K562 (cell line): ENCODE measurements around the gene HEXIM2. TPM values are rescaled to one million over a fixed set of nuclear protein-coding genes. Genes with fewer than 3 reads are reported as not detected.

Experiments
- CC2D1A ChIP-seq: fragments of 450-650 bp; IDR thresholded peaks from 2 replicates; pipeline ENCODE4 v1.6.1; 2017; ENCODE audit warnings: mild to moderate bottlenecking
- CCAR2 ChIP-seq: fragments of 200-400 bp; formaldehyde crosslinking; IDR thresholded peaks from 2 replicates; pipeline ENCODE4 v1.6.1; 2017; ENCODE audit warnings: mild to moderate bottlenecking, low read depth, low read length
- CREB3L1 ChIP-seq: fragments of 450-650 bp; IDR thresholded peaks from 2 replicates; pipeline ENCODE4 v1.6.1; 2014; ENCODE audit warnings: low read depth, mild to moderate bottlenecking, moderate library complexity, borderline replicate concordance
- EGR1 ChIP-seq: fragments of 450-650 bp; conservative IDR thresholded peaks from 2 replicates; pipeline ENCODE4 v1.6.1; 2017; ENCODE audit warnings: mild to moderate bottlenecking
- GABPA ChIP-seq: fragments of 200-800 bp; sonication (Bioruptor generic); conservative IDR thresholded peaks from 2 replicates; pipeline ENCODE4 v1.6.1; 2016; ENCODE audit warnings: low read depth, missing genetic modification characterization, missing compliant biosample characterization
- HDAC3 ChIP-seq: fragments of 450-650 bp; IDR thresholded peaks from 2 replicates; pipeline ENCODE4 v1.6.1; 2018; ENCODE audit warnings: borderline replicate concordance, mild to moderate bottlenecking, moderate library complexity; ENCODE audit not compliant: partially characterized antibody
- KDM5B ChIP-seq: fragments of 200-600 bp; sonication (generic); IDR thresholded peaks from 2 replicates; pipeline ENCODE4 v1.6.1; 2012; ENCODE audit warnings: low read depth, mild to moderate bottlenecking, moderate library complexity, low read length, control low read depth, inconsistent platforms; ENCODE audit not compliant: insufficient replicate concordance
- LARP7 ChIP-seq: fragments of 450-650 bp; IDR thresholded peaks from 2 replicates; pipeline ENCODE4 v1.6.1; 2016
- MTA1 ChIP-seq: fragments of 450-650 bp; IDR thresholded peaks from 2 replicates; pipeline ENCODE4 v1.6.1; 2017; ENCODE audit warnings: borderline replicate concordance
- MYC ChIP-seq, 2 experiments: fragments of 250-450 bp in 1 of 2; sonication (Bioruptor Pico) in 1 of 2; IDR thresholded peaks; 2 replicates each; pipeline versions ENCODE4 v1.5.1 to v1.6.1; 2012 to 2021; ENCODE audit warnings: low read depth in 2 of 2, borderline replicate concordance in 1 of 2, improper control_type of control experiment in 1 of 2, low read length in 1 of 2, mild to moderate bottlenecking in 1 of 2, moderate library complexity in 1 of 2
- PCBP2 ChIP-seq: fragments of 200-400 bp; formaldehyde crosslinking; IDR thresholded peaks from 2 replicates; pipeline ENCODE4 v1.6.1; 2018; ENCODE audit warnings: low read length, low read depth, mild to moderate bottlenecking, moderate library complexity; ENCODE audit not compliant: poor library complexity, severe bottlenecking
- PURB ChIP-seq: sonication (generic); formaldehyde crosslinking; IDR thresholded peaks from 2 replicates; pipeline ENCODE4 v1.9.0; 2021; ENCODE audit warnings: low read depth, mild to moderate bottlenecking, missing genetic modification reagents
- RAD21 ChIP-seq, 2 experiments: fragments of 250-450 bp in 1 of 2; fragments of 450-650 bp in 1 of 2; sonication (Bioruptor Pico) in 1 of 2; formaldehyde crosslinking in 1 of 2; IDR thresholded peaks in 1 of 2; conservative IDR thresholded peaks in 1 of 2; 2 replicates each; pipeline versions ENCODE4 v1.4.0 to v1.8.0; 2020 to 2022; ENCODE audit warnings: mild to moderate bottlenecking in 2 of 2, moderate library complexity in 1 of 2
- TAL1 ChIP-seq: fragments of 450-650 bp; IDR thresholded peaks from 2 replicates; pipeline ENCODE4 v1.6.1; 2016; ENCODE audit warnings: mild to moderate bottlenecking
- ZBTB43 ChIP-seq: sonication (generic); formaldehyde crosslinking; IDR thresholded peaks from 2 replicates; pipeline ENCODE4 v1.8.0; 2023; ENCODE audit warnings: mild to moderate bottlenecking, missing genetic modification reagents
- ZNF444 ChIP-seq: fragments of 250-450 bp; sonication (Bioruptor Pico); IDR thresholded peaks from 2 replicates; pipeline ENCODE4 v1.4.0; 2020; ENCODE audit warnings: mild to moderate bottlenecking, moderate library complexity
- polyA plus RNA-seq, 8 experiments: library from polyadenylated mRNA; depleted of rRNA in 4 of 8; stranded (reverse) in 5 of 8; unstranded in 3 of 8; fragments of >200 nt; fragmentation: Nextera tagmentation in 2 of 8; fragmentation: Illumina TruSeq in 1 of 8; extraction: Ambion mirVana in 2 of 8; extraction: Trizol in 1 of 8; gene quantifications; 2 replicates each; pipeline versions ENCODE4 v1.2.1 to v1.2.3, GENCODE V29; 2011 to 2014; ENCODE audit warnings: inconsistent platforms in 1 of 8, missing spikeins in 1 of 8
- total RNA-seq, 7 experiments: library from RNA; depleted of rRNA in 6 of 7; stranded (reverse); fragments of >200 nt in 6 of 7; fragmentation: Illumina TruSeq in 2 of 7; extraction: Trizol in 2 of 7; gene quantifications; 2 replicates each; pipeline versions ENCODE4 v1.2.1 to v1.2.3, GENCODE V29; 2011 to 2021; ENCODE audit warnings: low replicate concordance in 1 of 7
- TF ChIP-seq, protein P1 (sequence below), 2 experiments: fragments of 450-650 bp in 1 of 2; IDR thresholded peaks; 2 replicates each; pipeline ENCODE4 v1.6.1; 2011 to 2017; ENCODE audit warnings: low read depth in 2 of 2, antibody characterized with exemption in 1 of 2, borderline replicate concordance in 1 of 2, low read length in 1 of 2, mild to moderate bottlenecking in 1 of 2, mixed read lengths in 1 of 2; ENCODE audit not compliant: control insufficient read depth in 1 of 2
- TF ChIP-seq, protein P2 (sequence below): fragments of 450-650 bp; IDR thresholded peaks from 2 replicates; pipeline ENCODE4 v1.6.1; 2016; ENCODE audit warnings: antibody characterized with exemption

The HEXIM2 gene
- total and polyA plus RNA-seq, 9 of the 15 experiments (the other 6 are each of a cell fraction or from before 2014, with no cell fraction given) = 0.69 to 3.4 (median 1.1) TPM; not detected in 2

DNA sequence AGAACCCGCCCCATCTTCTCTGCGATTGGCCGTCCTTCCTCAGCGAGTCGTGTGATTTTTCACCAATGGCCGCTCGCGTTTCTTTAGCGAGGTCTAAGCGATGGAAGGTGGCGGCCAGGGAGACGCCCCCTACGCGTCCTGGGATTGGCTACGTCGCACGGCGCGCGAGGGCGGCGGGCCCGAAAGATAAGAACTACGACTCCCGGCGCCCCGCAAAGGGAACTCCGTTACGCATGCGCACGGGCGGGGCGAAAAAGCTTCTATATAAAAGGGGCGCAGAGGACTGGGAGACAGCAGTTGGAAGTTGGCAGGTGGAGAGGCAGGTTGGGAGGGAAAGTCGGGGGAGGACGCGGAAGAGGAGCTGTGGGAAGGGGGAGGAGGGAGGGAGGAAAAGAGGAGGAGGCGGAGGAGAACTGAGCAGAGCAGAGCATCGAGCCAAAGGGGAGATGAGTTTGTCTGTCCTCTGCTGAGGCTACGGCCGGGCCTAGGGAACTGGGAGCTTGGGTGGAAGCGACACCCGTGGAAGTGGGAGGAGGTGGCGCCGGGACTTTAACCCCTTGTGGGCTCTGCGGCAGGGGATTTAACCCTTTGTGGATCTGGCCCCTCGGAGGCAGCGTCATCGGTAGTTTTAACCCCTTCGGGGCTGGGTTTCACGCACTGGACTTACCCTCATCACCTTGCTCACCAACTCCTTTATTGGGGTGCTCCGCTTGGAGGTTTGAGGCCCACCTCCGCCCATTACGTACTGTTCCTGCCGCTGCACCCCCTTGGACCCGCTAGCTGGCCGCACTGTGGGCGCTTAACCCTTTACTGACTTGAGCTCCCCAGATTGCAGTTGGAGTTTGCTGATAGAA, 13.3 kb upstream of the HEXIM2 start, which contains the start of gene HEXIM1 (continued):
- TF ChIP-seq, protein P1, sequence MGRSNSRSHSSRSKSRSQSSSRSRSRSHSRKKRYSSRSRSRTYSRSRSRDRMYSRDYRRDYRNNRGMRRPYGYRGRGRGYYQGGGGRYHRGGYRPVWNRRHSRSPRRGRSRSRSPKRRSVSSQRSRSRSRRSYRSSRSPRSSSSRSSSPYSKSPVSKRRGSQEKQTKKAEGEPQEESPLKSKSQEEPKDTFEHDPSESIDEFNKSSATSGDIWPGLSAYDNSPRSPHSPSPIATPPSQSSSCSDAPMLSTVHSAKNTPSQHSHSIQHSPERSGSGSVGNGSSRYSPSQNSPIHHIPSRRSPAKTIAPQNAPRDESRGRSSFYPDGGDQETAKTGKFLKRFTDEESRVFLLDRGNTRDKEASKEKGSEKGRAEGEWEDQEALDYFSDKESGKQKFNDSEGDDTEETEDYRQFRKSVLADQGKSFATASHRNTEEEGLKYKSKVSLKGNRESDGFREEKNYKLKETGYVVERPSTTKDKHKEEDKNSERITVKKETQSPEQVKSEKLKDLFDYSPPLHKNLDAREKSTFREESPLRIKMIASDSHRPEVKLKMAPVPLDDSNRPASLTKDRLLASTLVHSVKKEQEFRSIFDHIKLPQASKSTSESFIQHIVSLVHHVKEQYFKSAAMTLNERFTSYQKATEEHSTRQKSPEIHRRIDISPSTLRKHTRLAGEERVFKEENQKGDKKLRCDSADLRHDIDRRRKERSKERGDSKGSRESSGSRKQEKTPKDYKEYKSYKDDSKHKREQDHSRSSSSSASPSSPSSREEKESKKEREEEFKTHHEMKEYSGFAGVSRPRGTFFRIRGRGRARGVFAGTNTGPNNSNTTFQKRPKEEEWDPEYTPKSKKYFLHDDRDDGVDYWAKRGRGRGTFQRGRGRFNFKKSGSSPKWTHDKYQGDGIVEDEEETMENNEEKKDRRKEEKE (IDR thresholded peaks at IDR 0.05; ENCODE audit: borderline replicate concordance in 1 of 2, control insufficient read depth in 1 of 2, low read depth in 2 of 2, low read length in 1 of 2) = peak in 1 of 2 experiments; percentile 52; a peak in 1 of 4 replicates
- TF ChIP-seq EGR1 (peak; percentile 96), CC2D1A (peak; percentile 81), LARP7 (peak; percentile 99), GABPA (tag) (no peak), ZNF444 (CRISPR knock-in tag) (0 out of 2 replicates have a peak, but pooled peaks have one; percentile 51), RAD21 (CRISPR knock-in tag; conservative IDR thresholded peaks at IDR 0.05 in 1 of 2, IDR thresholded peaks at IDR 0.05 in 1 of 2) (0 out of 4 replicates have a peak, but pooled peaks of 1 of the 2 experiments have one; percentile 10), CCAR2 (0 out of 2 replicates have a peak, but pooled peaks have one; percentile 24), MYC (IDR thresholded peaks at IDR 0.05; ENCODE audit: low read depth, low read length) (peak; percentile 20; the same call in 1 of the 2 replicates), MYC (CRISPR knock-in tag; IDR thresholded peaks at IDR 0.05; ENCODE audit: borderline replicate concordance, low read depth) (peak; percentile 79; the same call in 1 of the 2 replicates), ZBTB43 (CRISPR knock-in tag) (no peak; the same call in 1 of the 2 replicates), HDAC3 (no peak), TAL1 (no peak), KDM5B (peak; percentile 100), PURB (CRISPR knock-in tag) (no peak), MTA1 (peak; percentile 95), CREB3L1 (peak; percentile 86), PCBP2 (peak; percentile 85)
- TF ChIP-seq, protein P2, sequence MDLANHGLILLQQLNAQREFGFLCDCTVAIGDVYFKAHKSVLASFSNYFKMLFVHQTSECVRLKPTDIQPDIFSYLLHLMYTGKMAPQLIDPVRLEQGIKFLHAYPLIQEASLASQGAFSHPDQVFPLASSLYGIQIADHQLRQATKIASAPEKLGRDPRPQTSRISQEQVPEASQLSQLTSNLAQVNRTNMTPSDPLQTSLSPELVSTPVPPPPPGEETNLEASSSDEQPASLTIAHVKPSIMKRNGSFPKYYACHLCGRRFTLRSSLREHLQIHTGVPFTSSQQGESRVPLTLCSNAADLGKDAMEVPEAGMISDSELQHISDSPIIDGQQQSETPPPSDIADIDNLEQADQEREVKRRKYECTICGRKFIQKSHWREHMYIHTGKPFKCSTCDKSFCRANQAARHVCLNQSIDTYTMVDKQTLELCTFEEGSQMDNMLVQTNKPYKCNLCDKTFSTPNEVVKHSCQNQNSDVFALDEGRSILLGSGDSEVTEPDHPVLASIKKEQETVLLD = peak; percentile 99
